ENCODE measurements around the gene RFX4.
"Not testable (repeated sequence)": the region's sequence is repeated elsewhere in the genome, so short reads cannot be mapped to it uniquely, and the experiment has no call there.

Gene RFX4

GRCh38 chr12:106690569-106691305, 107.9 kb downstream of the RFX4 start:
- DNase-seq (ENCODE audit: low read depth in 2 of 2): no peak

GRCh38 chr12:106692033-106692432, 109.2 kb downstream of the RFX4 start:
- not testable (repeated sequence) for DNase-seq (ENCODE audit: low read depth in 2 of 2)

- DNase-seq (ENCODE audit: low read depth in 2 of 2): no peak
Observed at GRCh38 chr12:106692896-106693820, 110.4 kb downstream of the RFX4 start.

- no peak for DNase-seq (ENCODE audit: low read depth in 2 of 2)
Observed at GRCh38 chr12:106696071-106696470, 113.3 kb downstream of the RFX4 start.

GRCh38 chr12:106696681-106697417, 114.0 kb downstream of the RFX4 start:
- DNase-seq (ENCODE audit: low read depth in 2 of 2): no peak

- no peak for DNase-seq (ENCODE audit: low read depth in 2 of 2)
Observed at GRCh38 chr12:106704081-106704480, 121.3 kb downstream of the RFX4 start.

GRCh38 chr12:106705971-106706370, 123.2 kb downstream of the RFX4 start:
- no peak for DNase-seq (ENCODE audit: low read depth in 2 of 2)

GRCh38 chr12:106709068-106709511, 126.3 kb downstream of the RFX4 start:
- no peak for DNase-seq (ENCODE audit: low read depth in 2 of 2)

- no peak for DNase-seq (ENCODE audit: low read depth in 2 of 2)
Observed at GRCh38 chr12:106710143-106710893, 127.5 kb downstream of the RFX4 start.

GRCh38 chr12:106711316-106711715, 128.5 kb downstream of the RFX4 start:
- DNase-seq (ENCODE audit: low read depth in 2 of 2): no peak

GRCh38 chr12:106712768-106713167, 130.0 kb downstream of the RFX4 start:
- DNase-seq (ENCODE audit: low read depth in 2 of 2): no peak

- DNase-seq (ENCODE audit: low read depth in 2 of 2): no peak
Observed at GRCh38 chr12:106714926-106715325, 132.1 kb downstream of the RFX4 start.

- no peak for DNase-seq (ENCODE audit: low read depth in 2 of 2)
Observed at GRCh38 chr12:106715582-106715981, 132.8 kb downstream of the RFX4 start.

GRCh38 chr12:106717673-106718072, 134.9 kb downstream of the RFX4 start:
- DNase-seq (ENCODE audit: low read depth in 2 of 2): no peak

GRCh38 chr12:106719879-106720278, 137.1 kb downstream of the RFX4 start:
- no peak for DNase-seq (ENCODE audit: low read depth in 2 of 2)

GRCh38 chr12:106720696-106721095, 137.9 kb downstream of the RFX4 start:
- no peak for DNase-seq (ENCODE audit: low read depth in 2 of 2)

GRCh38 chr12:106721915-106722314, 139.1 kb downstream of the RFX4 start:
- DNase-seq (ENCODE audit: low read depth in 2 of 2): no peak

GRCh38 chr12:106722837-106723236, 140.0 kb downstream of the RFX4 start:
- DNase-seq (ENCODE audit: low read depth in 2 of 2): no peak

GRCh38 chr12:106723416-106723815, 140.6 kb downstream of the RFX4 start:
- no peak for DNase-seq (ENCODE audit: low read depth in 2 of 2)

GRCh38 chr12:106724116-106724515, 141.3 kb downstream of the RFX4 start:
- no peak for DNase-seq (ENCODE audit: low read depth in 2 of 2)

GRCh38 chr12:106724934-106725333, 142.1 kb downstream of the RFX4 start:
- DNase-seq (ENCODE audit: low read depth in 2 of 2): no peak
